ENCODE measurements around the gene CRYGS.

DNA sequence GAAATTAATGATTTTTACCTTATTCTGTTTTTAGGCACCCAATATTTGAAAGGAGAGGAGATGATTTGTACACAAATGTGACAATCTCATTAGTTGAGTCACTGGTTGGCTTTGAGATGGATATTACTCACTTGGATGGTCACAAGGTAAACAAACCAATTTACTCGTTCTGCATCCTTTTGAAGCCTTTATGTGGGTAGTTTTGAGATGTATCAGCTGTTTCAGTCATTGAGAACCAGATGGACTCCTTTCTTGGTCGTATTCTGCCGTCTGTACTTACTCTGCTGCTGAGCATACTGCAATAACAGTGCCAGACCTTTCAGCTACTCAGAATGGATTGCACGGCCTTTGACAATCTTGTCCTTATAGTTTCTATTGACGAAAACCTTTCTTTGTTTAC, 39.7 kb upstream of the CRYGS start:
- no peak for TF ChIP-seq YY1 (IDR thresholded peaks at IDR 0.05; ENCODE audit: insufficient read depth, insufficient read length)
- TF ChIP-seq ZNF274 (IDR thresholded peaks at IDR 0.05; ENCODE audit: low read depth, low read length), result no peak

Measured in NT2/D1 (cell line).